Measurements from ENCODE around the gene FARP1.

The FARP1 gene

GRCh38 chr13:98141509-98142379, 1.1 kb upstream of the FARP1 start:
- DNase-seq = no peak

GRCh38 chr13:98143157-98143553, 261 bp downstream of the FARP1 start:
- DNase-seq = no peak

GRCh38 chr13:98143601-98144026, 720 bp downstream of the FARP1 start:
- no peak for DNase-seq

GRCh38 chr13:98144027-98144741, 1.3 kb downstream of the FARP1 start:
- no peak for DNase-seq

- no peak for DNase-seq
Measured at GRCh38 chr13:98144801-98145350, 2.0 kb downstream of the FARP1 start.

GRCh38 chr13:98147521-98147920, 4.6 kb downstream of the FARP1 start:
- DNase-seq = no peak

- DNase-seq = no peak
Measured at GRCh38 chr13:98150832-98151479, 8.1 kb downstream of the FARP1 start.

GRCh38 chr13:98155475-98156109, 12.7 kb downstream of the FARP1 start:
- DNase-seq = no peak

- DNase-seq = no peak
Measured at GRCh38 chr13:98156259-98156658, 13.4 kb downstream of the FARP1 start.

- no peak for DNase-seq
Measured at GRCh38 chr13:98157188-98157587, 14.3 kb downstream of the FARP1 start.

GRCh38 chr13:98157609-98158008, 14.7 kb downstream of the FARP1 start:
- no peak for DNase-seq

GRCh38 chr13:98158172-98158899, 15.4 kb downstream of the FARP1 start:
- DNase-seq = no peak

- DNase-seq = no peak
Measured at GRCh38 chr13:98162935-98163334, 20.0 kb downstream of the FARP1 start.

- no peak for DNase-seq
Measured at GRCh38 chr13:98169331-98169730, 26.4 kb downstream of the FARP1 start.

GRCh38 chr13:98171900-98172589, 29.2 kb downstream of the FARP1 start:
- DNase-seq = no peak

- no peak for DNase-seq
Measured at GRCh38 chr13:98172590-98173422, 29.9 kb downstream of the FARP1 start.

GRCh38 chr13:98173431-98174152, 30.7 kb downstream of the FARP1 start:
- DNase-seq = no peak

GRCh38 chr13:98174307-98174706, 31.4 kb downstream of the FARP1 start:
- DNase-seq = no peak

- no peak for DNase-seq
Measured at GRCh38 chr13:98175043-98175442, 32.1 kb downstream of the FARP1 start.

GRCh38 chr13:98175823-98176222, 32.9 kb downstream of the FARP1 start:
- DNase-seq = no peak
